GM21447 (cell line): ENCODE data around the gene ZNF536.

Experiments
- ATAC-seq: cut with Tn5 transposase; IDR thresholded peaks from one replicate; pipeline ENCODE4 v1.9.1; 2021; ENCODE audit not compliant: unreplicated experiment

ZNF536 gene

GRCh38 chr19:30362156-30362754 is 9.9 kb upstream of the ZNF536 start:
- ATAC-seq: no peak

- ATAC-seq: no peak
Observed at GRCh38 chr19:30363073-30363472, 9.1 kb upstream of the ZNF536 start.

DNA sequence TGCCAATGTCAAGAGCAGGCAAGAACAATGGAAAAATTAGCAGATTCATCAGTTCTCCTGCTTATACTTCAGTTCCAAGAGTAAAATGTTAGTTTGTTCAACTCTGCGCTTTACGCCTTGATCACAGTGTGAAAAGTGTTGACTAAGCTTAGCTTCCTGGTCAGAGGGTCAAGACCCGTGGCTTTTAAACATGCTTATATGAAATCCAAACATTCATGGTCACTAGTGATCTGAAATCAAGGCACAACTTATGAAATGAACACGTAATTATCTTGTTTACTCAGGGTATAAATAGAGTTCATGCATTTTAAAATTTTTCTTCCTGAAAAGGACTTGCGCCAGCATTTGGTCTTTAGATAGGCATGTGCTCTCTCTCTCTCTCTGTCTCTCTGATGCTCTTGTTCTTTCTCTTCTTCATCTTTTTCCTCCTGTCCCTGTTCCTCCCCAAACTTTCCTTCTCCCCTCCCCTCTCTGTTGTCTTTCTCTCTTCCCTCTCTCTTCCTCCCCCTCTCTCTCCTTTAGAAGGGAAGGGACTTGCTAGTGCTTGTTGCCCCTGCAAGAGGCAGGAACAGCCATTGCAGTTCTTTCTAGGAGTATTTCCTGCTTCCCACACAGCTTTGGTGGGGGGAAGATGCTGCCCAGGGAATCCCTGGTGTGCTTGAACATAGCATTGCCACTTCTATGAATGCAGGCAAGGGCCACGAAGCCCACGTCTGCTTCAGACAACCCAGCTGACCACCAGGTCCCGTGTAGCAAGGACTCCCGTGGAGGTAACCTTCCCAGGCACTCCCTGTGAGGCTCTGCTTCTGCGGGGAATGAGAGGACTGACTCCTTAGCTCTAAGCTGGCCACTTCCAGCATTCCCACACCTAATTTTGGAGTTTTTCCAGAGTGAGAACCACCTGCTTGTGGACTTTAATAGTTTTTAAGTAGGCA is 7.1 kb upstream of the ZNF536 start:
- no peak for ATAC-seq

DNA sequence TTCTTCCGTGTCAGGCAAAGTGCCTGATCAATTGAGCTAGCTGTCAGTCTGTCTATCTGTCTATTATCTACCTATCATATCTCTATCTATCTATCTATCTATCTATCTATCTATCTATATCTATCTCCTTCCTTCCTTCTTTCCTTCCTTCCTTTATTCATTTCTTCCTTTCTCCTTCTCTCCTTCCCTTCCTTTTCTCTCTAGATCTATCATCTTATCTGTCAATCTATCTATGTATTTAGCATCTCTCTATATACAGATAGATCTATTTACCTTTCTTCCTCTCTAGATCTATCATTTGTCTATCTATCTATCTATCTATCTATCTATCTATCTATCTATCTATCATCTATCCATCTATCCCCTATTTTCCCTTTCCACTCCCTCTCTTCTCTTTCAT is 5.9 kb upstream of the ZNF536 start:
- no peak for ATAC-seq

DNA sequence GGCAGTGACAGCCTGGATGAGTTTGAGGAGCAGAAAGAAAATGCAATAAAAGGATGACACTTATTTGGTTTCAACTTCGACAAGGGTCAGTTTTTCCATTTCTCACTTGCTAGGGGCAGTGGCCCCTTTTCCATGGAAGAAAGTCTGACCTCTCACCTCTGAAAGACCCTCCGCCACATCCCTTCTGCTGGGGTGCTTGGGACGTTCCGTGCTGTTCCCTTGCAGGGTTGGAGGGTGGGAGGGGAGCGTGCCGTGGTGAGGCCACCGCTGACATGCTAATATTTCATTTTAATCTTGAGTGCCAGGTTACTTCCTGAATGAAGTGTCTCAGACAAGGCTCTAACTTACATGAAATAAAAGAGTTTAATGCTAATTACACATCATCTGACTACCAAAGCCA is 5.2 kb upstream of the ZNF536 start:
- ATAC-seq: no peak

DNA sequence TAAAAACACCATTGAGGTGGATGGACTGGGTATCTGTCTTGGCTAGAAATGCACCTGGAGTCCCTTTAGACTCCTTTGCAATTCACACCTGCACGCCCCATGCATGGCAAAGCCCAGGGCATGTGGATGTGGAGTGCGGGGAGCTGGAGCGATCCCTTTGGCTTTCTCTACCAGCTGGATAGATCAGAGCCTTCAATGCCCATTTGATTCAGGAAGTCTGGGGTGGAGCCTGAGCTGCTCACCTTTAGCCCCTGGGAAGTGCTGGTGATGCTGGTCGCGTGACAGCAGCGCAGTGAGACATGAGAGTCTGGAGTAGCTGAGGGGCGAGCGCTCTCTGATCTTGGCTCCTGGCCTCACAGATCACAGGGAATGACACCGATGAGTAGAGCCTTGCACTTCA is 4.8 kb upstream of the ZNF536 start:
- no peak for ATAC-seq

GRCh38 chr19:30369833-30370232 is 2.4 kb upstream of the ZNF536 start:
- ATAC-seq: no peak

DNA sequence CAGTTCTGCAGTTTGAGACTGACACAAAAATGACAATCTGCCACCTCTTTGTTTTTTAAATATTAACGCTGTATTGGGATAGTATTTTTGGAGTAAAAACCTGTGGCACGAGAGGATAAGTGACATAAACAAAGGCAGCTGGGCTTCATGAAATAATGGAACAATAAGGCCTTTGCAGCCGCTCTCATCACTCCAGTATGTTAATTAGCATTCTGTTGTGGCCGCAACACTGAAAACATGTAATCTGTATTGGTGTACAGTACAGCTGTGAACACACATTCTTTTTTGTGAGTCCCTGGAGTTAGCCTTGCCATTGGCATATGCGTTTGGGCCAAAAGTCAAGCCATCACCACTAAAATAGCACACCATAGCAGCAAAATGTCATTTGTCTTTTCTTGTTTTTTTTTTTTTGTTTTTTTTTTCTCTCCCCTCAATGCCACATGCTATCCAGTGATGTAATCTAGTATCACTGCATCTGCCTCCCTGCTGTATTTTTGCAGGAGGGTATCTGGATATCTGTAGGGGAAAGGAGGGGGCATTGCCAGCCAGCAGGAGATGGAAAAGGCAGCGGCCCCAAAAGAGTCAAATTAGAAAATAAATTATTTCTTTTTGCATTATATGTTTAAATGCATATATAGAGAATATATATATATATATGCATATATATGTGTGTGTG is 885 bp upstream of the ZNF536 start:
- no peak for ATAC-seq

- ATAC-seq: no peak
Observed at GRCh38 chr19:30373593-30373992, 1.4 kb downstream of the ZNF536 start.

- no peak for ATAC-seq
Observed at GRCh38 chr19:30374539-30374864, 2.3 kb downstream of the ZNF536 start.

- no peak for ATAC-seq
Observed at GRCh38 chr19:30374865-30375552, 2.8 kb downstream of the ZNF536 start.

GRCh38 chr19:30375553-30376031 is 3.4 kb downstream of the ZNF536 start:
- no peak for ATAC-seq

GRCh38 chr19:30376272-30376671 is 4.1 kb downstream of the ZNF536 start:
- no peak for ATAC-seq

GRCh38 chr19:30376826-30377425 is 4.7 kb downstream of the ZNF536 start:
- no peak for ATAC-seq

DNA sequence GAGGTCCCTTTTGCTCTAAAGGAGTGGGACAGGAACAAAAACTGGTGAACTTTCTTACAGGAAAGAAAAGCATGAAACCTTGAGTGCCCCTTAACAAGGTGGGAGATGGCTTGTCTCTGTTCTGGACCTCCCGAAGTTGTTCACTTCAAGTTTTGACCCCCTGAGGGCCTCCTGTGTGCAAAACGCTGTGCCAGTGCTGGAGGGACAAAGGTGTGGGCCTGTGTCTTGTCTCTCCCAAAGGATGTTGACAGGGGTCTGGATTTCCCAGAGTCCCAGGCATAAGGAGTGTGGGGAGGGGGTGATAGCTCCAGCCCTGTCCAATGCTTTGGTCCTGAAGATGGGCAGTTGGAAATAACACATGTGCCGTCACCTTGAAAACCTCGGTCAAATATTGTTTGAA is 6.5 kb downstream of the ZNF536 start:
- no peak for ATAC-seq

DNA sequence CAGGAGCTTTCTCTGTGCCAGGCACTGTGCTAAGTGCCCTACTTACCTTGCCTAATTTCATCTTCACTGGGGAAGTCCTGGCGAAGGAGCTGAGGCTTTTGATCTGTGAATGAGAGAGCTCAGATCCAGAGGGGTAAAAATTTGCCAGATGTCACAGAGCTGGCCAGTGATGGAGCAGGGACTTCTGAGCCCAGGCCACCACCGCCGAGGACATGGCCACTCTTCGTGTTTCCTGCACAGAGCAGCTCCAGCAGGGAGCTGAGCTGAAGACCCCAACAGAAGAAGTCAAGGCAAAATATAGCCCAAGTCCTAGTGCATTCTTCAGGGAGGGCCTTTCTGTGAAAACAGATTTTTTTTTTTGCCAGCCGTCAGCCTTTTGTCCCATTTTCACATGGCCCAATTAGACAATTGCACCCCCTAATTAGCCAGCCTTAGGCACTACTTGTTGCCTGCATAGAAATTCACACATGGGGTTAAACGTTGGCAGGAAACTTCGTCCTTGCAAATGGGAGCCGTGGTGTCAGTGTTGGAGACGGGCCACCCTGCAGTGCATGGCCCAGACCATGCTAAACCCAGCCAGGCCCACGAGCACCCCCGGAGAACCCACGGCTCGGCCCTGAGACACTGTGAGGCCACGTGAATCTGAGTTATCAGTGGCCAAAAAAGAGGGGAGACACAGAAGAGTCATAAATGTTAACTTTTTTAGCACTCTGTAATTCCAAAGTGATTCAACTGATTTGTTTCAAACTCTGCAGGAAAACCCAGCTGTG is 7.8 kb downstream of the ZNF536 start:
- ATAC-seq: no peak

DNA sequence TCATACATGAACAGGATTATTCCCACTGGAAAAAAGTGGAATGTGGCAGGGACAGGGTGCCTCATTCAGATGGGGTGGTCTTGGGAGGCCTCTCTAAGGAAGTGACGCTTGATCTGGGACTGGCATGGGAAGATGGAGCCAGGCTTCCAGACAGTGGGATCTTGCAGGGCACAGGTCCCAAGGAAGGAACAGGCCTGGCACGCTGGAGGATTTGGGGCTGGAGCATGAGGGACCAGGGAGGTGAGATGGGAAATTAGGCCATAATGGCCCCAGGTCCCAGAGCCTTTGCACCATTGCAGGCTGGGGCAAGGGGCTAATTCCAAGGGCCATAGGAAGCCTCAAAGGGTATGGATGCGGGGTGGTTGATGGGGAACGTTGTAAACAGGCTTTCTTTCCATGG is 9.2 kb downstream of the ZNF536 start:
- ATAC-seq: no peak

DNA sequence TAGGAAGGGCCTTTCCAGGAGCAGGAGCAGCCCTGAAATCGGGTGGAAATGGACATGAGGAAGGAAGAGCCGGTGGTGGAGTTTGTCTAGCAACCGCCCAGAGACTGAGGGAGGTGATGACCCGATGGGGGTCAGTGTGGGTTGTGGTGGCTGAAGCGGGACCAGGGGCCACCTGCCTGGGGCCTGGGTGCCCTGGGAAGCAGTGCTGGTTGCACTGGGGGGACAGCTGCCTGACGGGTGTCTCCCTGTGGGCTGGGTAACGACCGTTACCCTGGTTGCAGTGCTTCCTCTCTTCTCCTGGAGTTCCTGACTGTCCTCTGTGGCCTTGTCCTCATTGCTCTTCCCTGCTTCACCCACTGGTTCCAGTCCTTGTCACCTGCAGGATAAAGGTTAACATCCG is 13.0 kb downstream of the ZNF536 start:
- no peak for ATAC-seq

- ATAC-seq: no peak
Observed at GRCh38 chr19:30385666-30386065, 13.5 kb downstream of the ZNF536 start.

DNA sequence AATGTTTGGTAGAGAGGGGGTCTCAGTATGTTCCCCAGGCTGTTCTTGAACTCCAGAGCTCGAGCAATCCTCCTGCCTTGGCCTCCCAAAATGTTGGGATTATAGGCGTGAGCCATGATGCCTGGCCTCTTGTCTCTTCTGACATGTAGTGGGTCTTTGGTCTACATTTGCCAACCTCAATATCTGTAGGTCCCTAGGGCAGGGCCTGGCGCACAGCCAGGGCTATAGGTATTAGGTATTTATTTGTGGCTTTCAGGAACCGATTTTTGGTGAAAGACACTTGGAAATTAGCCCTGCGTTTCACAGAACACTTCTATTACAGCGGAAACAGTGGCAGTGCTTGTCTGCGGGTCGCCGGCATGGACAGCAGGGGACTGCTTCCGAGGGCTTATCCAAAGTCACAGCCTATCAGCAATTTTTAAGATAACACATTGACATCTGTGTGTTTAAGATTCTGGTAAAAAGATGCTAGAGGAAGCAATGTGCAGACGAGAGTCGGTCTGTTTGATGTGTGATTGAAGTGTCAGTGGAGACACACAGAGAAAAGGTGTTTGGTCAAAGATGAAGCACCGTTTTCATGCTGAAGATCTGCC is 14.5 kb downstream of the ZNF536 start:
- no peak for ATAC-seq
